HG03045 (cell line): ENCODE measurements around the gene PRR5.
A peak's percentile ranks its signal among the peaks of the same experiment; 100 is the strongest.
"Not testable (repeated sequence)": the region's sequence is repeated elsewhere in the genome, so short reads cannot be mapped to it uniquely, and the experiment has no call there.

Experiments
- ATAC-seq: cut with Tn5 transposase; IDR thresholded peaks from one replicate; pipeline ENCODE4 v1.9.1; 2021; ENCODE audit warnings: mild to moderate bottlenecking, moderate library complexity; ENCODE audit not compliant: unreplicated experiment

Gene PRR5

DNA sequence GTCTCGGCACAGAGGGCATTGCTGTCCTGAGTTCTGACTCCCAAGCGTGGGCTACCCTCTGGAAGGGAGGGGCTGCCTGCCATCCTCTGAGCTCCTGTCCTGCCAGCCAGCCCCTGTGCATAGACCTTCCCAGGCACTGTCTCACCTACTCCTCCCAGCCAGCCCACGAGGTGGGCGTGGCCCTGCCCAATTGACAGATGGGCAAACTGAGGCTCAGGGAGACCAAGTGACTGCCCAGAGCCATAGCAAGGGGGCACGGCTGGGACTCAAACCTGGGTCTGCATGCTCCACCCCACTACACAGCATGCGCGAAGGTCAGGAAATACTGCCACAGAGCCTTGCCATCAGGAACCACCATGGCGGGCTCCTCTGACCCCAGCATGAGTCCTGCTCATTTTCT, 29.4 kb upstream of the PRR5 start:
- ATAC-seq: no peak

DNA sequence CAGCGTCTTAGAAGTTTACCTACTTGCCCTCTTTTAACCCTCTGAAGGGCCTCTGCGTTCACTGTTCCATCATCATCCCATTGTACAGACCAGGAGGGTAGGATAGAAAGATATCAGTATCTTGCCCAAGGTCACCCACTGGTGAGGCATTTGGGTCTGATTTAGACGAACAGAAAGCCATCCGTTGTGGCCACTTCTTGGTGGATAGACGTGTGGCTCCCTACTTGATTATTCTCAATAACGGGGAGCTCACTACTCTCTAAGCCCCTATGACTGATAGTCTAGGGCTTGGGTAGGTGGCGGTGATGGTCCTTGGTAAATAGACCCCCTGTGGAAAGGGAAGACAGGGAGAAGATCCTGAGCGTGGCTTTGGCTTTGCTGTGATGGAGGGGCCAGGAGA, 28.6 kb upstream of the PRR5 start:
- no peak for ATAC-seq

DNA sequence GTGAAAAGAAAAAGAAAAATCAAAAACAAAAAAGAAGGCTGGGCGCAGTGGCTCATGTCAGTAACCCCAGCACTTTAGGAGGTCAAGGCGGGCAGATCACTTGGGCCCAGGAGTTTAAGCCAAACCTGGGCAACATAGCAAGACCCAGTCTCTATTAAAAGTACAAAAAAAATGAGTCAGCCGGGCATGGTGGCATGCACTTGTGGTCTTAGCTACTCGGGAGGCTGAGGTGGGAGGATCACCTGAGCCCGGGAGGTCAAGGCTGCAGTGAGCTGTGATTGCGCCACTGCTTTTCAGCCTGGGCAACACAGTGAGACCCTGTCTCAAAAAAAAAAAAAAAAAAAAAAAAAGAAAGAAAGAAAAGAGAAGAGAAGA, 26.0 kb upstream of the PRR5 start:
- ATAC-seq: not testable (repeated sequence)

DNA sequence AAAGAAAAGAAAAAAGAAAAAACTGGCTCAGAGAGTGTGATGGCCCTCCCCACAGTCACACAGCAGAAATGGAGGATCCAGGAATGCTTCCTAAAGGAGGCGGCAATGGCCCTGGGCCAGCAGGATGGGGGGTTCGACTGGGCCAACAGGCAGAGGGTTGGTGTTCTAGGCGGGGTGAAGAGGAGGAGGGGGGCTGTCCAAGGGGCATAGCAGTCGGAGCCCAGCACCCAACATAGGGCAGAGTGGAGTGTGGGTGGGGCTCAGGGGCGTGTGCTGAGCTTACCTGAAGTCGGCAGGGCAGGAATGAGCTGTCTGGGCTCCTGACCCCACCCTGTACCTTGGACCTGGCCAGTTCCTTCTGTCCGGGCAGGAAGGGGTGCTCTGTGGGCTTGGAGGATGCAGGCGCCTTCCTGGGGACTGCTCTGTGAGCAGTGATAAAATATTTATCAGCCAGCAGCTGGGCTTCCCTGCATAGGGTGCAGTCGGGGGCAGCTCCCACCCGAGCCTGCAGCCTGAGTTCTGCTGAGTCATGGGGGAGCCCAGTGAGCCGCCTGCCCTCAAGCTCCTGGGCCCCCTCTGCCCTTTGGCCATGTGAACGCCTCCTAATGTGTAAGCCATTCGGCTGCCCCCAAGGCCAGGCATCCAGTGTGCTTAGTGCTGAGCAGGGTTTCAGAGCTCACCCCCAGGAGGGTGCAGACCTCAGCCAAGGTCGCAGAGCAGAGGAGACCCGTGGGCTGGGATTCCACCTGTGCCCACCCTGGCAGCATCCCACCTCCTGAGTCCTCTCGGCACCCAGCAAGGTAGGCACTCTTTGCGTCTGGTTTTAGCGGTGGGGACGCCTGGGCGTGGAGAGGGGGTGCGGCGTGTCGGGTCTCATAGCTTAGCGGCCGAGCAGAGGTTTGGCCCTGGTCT, 25.3 kb upstream of the PRR5 start:
- no peak for ATAC-seq

DNA sequence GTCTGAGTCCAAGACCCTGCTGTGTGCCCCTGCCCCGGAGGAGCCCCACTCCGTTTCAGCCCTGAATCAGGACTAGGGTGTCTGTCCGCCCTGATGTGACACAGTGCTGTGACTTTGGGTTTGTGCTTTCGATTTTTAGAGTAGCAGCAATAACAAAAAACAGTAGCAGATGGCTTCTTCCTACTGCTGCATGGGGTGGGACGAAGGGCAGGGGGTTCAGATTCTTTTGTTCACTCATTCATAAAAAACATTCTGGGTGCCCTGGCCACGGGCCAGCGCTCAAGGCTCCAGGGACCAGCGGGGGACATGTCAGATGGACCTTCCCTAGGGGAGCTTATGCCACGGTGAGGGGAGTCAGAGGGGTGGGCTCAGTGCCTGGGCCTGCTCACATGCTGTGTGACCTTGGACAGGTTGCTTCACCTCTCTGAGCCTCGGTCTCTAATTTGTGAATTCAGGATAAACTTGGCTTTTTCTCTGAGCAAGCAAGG, 24.6 kb upstream of the PRR5 start:
- no peak for ATAC-seq

DNA sequence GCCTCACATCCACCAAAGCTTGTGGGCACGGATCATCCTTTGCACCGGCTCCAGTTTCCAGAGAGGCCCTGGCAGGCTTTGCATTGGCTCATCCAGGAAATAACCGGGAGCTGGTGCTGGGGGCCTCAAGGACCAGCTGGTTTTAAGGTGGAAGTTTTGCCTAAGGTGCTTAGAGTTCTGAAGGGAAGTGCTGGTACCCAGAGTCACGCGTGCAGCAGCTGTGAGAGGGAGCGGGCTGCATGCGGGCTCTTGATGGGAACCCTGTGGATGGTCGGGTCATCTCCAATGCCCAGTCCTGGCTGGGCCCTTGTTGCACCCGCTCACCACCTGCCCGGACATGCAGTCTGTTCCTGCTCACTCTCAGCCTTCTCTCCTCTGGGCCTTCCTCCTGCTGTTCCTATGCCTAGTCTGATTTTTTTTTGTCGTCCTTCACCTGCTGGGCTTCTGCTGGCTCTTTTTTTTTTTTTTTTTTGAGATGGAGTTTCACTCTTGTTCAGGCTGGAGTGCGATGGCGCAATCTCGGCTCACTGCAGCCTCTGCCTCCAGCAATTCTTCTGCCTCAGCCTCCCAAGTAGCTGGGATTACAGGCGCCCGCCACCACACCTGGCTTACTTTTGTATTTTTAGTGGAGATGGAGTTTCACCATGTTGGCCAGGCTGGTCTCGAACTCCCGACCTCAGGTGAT, 24.0 kb upstream of the PRR5 start:
- no peak for ATAC-seq

DNA sequence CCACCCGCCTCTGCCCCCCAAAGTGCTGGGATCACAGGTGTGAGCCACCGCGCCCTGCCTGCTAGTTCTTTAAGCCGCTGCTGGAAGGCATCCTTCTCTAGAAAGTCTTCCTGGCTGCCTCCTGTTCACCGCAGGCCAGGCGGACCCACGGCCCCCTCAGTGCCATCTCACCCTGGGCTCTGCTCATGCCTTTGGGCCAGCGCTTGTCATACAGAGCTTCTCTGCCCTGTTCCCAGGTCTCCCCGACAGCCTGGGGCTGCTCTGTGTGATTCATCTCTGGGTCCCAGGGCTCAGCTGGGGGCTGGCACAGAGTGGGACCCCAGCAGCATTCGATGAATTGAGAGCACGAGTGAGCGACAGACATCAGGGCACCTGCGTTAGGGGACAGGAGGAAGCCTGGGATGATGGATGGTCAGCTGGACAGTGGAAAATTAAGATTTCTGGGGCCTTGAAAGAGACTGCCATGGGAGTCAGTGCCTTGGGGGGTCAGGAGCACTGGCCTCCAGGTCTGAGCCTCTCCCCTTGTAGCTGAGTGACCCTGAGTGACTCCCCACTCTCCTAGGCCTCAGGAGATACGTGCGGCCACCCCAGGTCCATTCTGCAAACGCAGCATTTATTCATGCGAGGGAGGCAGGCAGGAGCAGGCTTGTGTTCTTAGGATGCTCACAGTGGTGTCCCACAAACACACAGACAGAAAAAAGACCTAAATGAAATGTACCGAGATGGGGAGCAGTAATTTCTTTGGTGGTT, 23.3 kb upstream of the PRR5 start:
- ATAC-seq: no peak

DNA sequence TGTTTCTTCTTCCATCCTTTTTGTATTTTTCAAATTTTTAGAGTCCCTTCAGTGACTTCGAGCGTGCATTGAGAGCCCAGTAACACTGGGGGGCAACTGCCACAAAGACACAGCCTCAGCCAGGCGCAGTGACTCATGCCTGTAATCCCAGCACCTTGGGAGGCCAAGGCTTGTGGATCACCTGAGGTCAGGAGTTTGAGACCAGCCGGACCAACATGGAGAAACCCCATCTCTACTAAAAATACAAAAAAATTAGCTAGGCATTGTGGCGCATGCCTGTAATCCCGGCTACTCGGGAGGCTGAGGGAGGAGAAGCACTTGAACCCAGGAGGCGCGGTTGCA, 22.7 kb upstream of the PRR5 start:
- not testable (repeated sequence) for ATAC-seq

DNA sequence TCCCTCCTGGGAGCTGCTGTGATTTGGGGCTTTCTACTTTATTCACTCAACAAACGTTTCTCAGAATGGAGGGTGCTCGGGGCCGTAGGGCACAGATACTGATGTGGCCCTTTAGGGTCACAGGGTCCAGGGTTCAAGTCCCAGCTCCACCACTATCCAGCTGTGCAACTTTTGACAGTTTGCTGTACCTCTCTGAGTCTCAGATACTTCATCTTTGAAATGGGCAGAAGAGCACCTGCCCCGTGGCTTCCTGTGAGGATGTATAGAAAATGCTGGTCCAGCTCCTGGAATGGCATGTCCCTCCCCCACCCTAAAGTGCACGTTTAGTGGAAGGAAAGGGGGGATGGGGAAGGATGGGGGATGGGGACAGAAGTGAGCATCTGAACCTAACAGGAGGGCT, 21.9 kb upstream of the PRR5 start:
- no peak for ATAC-seq

DNA sequence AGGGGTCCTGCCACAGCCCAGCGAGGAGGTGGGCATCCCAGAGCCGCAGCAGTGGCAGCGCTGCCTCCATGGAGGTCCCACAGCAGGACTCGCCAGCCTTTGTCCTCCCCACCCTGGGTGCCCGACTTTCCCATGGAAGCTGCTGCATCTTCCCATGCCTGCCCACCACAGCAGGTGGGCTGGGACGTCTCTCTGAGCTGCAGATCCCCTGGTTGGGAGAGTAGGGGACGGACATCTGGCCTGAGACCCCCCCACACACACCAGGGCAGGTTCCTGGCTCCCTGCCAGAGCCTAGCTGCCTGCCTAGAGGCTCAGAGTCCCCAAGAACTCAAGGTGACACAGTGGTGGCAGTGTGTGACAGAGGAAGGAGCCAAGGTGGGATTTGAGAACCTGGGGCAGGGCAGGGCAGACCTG, 21.5 kb upstream of the PRR5 start:
- ATAC-seq: no peak

DNA sequence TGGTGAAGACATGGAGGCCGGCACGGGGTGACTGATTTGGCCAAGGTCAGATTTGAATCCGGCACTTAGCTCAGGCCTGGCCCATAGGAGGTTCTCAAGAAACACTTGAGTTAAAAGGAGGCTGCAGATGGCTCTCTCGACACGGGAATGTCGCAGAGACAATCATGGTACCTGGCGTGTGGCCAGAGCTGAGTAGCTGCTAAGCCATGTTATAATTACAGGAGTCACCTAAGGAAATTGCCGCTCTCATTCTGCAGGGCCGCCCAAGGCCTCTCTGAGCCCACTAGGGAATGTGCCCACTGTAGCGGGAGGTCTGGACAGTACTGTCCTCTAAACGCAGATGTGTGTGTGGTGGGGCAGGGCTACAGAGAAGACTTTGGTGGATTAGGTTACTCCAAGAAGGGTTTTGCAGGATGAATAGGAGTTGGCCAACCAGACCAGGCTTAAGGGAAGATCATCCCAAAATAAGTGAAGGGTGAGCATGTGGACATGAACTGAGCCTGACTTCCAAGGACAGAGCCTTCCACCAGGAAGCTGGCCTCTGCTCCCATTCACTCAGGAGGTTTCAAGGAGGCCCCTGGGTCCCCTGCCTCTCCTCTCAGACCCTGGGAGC, 19.3 kb upstream of the PRR5 start:
- no peak for ATAC-seq

DNA sequence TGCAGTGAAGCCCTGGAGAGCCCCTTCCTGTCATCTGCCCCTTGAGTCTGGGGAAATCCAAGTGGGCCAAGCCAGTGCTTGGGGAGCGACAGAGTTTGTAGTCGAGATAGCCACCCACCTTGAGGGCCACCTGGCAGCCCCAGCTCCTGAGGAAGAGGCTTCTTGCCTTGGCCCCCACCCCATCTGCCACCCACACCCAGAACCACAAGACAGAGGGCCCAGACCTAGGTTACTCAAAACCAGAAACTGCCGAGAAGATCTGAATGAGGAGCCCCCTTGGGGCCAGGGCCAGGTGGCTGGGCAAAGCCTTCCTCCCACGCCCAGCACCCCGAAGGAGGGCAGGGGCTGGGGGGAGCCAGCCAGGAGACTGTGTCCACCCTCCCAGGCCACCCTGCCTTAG, 18.8 kb upstream of the PRR5 start:
- no peak for ATAC-seq

DNA sequence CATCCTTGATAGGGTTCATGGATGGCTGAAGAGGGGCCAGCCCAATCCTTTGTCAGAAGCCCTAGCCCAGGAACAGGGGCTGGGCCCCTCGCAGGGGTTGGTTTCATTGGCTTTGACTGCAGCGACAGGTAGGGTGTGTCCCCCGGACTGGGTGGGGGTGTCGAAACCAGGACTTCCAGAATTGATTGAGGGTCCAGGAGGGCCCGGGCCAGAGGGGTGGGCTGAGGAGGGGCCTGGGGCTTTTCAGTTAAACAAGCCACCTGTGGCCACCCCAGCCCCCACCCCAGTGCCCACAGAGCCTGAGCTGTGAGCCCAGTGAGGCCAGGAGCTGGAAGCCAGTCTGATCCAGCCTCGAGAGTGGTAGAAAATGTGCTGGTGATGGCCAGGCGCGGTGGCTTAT, 18.1 kb upstream of the PRR5 start:
- ATAC-seq: no peak

DNA sequence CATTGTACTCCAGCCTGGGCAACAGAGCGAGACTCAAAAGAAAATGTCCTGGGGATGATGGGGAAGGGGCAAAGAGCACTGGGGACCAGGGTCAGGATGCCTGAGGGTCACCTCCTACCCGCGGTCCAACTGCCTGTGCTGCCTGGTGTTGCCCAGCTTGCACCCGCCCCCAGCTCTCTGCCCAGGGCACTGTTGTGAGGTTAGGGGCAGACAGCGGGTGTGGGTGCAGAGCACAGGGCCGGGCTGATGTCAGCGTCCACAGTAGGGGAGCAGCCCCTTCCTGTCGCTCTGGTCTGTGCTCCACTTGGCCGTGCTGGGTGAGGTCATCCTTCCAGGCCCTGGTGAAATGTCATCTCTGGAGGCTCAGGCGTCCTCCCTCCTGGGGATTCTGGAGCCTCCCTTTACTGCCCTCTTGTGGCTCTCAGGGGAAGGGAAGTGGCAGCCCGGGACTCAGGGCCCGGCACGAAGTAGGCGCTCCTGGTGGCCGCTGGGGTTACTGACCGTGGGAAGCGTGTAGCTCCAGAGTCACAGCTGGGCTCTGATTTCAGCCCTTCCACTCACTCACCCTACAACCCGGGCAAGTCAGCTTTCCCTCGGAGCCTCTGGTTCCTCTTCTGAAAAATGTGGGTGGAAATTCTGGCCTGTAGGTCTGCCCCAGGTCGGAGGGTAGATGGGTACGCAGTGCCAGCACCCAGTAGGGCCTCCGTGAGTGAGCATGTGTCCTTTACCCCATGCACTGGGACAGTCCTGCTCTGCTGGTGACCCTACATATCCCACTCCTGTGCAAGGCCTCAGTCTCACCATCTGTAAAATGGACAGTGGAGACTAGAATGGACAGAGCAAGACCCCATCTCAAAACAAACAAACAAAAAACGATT, 17.3 kb upstream of the PRR5 start:
- ATAC-seq: no peak

DNA sequence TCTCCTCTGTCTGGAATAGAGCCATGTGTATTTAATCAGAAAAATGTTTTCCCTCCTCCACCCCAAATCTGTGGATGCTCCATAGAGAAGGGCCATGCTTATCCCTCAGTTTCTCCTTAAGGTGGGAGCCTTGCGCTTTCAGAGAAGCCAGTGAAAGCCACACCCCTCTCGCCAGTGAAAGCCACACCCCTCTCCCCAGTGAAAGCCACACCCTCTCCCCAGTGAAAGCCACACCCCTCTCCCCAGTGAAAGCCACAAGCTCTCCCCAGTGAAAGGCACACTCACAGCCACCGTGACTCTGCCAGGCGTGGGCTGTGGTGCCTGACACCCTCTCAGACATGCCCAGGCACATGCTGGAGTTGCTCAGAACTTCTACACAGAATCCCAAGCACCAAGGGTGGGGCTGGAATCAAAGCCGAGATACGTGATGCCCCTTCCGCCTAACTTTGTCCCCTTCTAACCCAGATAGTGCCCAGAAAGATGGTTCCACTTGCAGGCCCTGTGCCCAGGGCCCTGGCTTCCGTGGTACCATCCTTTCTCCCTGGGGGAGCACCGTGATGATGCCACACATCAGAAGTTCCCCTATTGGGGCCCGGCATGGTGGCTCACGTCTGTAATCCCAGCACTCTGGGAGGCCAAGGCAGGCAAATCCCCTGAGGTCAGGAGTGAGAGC, 16.5 kb upstream of the PRR5 start:
- ATAC-seq: peak; percentile 39

DNA sequence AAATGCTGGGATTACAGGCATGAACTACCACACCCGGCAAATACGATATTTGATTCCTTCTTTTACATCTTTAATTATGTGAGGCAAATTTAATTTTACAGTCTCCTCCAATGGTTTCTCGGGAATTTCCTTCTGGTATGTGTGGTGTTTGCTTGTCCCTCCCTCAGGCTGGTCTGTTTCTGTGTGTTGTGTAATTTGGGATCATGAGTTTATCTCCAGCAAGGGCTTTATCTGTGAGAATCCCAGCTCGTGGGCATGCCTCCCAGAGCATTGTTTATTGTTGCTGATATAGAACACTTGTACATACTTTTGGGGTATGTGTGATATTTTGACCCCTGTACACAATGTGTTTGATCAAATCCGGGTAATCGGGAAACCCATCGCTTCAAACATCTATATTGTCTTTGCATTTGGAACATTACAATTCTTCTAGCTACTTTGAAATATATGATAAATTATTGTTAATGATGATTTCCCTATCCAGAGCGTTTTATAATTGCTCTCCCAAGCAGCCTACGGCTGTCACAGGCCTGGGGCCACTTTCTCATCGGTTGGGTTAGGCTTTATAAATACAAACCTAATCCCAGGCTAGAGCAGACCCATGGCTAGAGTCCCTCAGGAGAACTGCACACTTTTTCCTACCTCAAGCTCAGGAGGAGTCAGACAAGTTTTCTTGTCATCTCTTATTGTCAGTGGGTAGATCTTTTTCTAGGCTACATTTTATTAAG, 15.0 kb upstream of the PRR5 start:
- ATAC-seq: no peak

DNA sequence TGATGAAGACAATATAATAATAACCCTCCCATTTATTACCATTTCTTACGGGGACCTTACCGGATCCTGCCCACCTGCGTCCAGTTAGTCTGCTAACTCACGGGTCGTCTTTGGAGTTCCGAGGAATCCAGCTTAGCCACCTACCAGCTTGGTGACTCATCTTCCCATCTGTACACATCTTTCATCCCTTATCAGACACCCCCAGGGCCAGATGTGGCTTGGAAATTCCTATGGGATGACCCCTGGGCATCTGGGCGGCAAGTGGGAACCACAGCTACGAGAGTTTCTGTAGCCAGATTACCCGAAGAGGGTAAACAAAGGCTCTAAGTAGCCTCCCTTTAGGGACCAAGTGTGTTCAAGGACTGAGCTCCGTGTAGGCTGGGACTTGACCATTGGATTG, 12.8 kb upstream of the PRR5 start:
- no peak for ATAC-seq

DNA sequence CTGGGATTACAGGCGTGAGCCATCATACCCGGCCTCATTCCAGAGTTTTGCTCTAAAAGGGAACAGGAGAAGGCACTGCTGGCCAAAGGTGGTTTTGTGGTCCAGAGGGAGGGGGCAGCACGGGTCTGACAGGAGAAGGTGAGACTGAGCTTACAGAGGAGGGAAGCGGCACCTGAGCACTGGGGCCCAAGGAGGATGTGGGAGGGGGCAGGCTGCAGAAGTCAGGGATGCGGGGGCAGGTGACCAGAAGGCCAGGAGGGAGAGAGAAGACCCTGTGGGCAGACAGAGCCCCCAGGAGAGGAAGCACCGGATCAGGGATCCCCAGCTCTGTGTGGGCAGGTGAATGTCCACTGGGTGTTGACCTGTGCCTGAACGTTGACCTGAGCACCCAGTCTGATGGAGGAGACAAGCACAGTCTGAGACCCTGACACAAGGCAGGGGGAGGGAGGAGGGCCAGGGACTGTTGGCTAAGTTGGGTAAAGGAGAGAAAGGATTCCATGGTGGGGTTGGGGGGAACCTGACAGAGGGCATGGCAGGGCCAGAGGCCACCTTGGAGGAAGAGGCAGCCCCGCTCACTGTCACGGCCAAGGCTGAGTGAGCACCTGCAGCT, 12.0 kb upstream of the PRR5 start:
- no peak for ATAC-seq
